Measurements from ENCODE around the gene LRFN4. TPM values are rescaled to one million over a fixed set of nuclear protein-coding genes. Genes with fewer than 3 reads are reported as not detected.

Gene LRFN4
- total RNA-seq, 1 experiment from 2014 or later: 70.3 TPM

DNA sequence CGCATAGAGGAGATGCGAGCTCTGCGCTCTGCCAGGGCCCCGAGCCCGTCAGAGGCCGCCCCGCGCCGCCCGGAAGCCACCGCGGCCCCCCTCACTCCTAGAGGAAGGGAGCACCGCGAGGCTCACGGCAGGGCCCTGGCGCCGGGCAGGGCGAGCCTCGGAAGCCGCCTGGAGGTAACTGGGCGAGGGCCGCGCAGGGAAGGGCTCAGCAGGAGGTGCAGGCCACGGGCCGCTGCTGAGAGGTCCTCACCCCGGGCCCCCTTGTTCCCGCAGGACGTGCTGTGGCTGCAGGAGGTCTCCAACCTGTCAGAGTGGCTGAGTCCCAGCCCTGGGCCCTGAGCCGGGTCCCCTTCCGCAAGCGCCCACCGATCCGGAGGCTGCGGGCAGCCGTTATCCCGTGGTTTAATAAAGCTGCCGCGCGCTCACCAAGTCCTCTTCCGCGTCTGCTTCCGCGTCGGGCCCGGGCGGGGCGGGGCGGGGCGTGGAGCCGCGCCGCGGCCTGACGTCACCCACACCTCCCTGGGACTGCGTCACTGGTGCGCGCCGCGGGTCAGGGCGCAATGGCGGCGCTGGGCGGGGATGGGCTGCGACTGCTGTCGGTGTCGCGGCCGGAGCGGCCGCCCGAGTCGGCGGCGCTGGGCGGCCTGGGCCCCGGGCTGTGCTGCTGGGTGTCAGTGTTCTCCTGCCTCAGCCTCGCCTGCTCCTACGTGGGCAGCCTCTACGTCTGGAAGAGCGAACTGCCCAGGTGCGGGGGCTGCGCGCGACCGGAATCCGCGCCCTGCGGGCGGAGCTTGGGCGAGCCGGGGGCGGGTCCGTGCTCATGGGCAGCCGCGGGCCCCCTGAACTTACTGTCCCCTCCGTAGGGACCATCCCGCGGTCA, 13.7 kb upstream of the LRFN4 start, which contains the start of gene RCE1 (continued):
- TF ChIP-seq, protein P1, sequence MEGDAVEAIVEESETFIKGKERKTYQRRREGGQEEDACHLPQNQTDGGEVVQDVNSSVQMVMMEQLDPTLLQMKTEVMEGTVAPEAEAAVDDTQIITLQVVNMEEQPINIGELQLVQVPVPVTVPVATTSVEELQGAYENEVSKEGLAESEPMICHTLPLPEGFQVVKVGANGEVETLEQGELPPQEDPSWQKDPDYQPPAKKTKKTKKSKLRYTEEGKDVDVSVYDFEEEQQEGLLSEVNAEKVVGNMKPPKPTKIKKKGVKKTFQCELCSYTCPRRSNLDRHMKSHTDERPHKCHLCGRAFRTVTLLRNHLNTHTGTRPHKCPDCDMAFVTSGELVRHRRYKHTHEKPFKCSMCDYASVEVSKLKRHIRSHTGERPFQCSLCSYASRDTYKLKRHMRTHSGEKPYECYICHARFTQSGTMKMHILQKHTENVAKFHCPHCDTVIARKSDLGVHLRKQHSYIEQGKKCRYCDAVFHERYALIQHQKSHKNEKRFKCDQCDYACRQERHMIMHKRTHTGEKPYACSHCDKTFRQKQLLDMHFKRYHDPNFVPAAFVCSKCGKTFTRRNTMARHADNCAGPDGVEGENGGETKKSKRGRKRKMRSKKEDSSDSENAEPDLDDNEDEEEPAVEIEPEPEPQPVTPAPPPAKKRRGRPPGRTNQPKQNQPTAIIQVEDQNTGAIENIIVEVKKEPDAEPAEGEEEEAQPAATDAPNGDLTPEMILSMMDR (IDR thresholded peaks at IDR 0.05): no peak
- TF ChIP-seq KAT7 (CRISPR knock-in tag; IDR thresholded peaks at IDR 0.05; ENCODE audit: borderline replicate concordance): peak; percentile 97; the same call in 1 of the 2 replicates
- TF ChIP-seq, protein P2, sequence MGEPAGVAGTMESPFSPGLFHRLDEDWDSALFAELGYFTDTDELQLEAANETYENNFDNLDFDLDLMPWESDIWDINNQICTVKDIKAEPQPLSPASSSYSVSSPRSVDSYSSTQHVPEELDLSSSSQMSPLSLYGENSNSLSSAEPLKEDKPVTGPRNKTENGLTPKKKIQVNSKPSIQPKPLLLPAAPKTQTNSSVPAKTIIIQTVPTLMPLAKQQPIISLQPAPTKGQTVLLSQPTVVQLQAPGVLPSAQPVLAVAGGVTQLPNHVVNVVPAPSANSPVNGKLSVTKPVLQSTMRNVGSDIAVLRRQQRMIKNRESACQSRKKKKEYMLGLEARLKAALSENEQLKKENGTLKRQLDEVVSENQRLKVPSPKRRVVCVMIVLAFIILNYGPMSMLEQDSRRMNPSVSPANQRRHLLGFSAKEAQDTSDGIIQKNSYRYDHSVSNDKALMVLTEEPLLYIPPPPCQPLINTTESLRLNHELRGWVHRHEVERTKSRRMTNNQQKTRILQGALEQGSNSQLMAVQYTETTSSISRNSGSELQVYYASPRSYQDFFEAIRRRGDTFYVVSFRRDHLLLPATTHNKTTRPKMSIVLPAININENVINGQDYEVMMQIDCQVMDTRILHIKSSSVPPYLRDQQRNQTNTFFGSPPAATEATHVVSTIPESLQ (CRISPR knock-in tag; IDR thresholded peaks at IDR 0.05): no peak
- peak; percentile 73 for TF ChIP-seq MAX (CRISPR knock-in tag; IDR thresholded peaks at IDR 0.05)
- TF ChIP-seq RORB (CRISPR knock-in tag; IDR thresholded peaks at IDR 0.05): no peak
- TF ChIP-seq GRHL2 (CRISPR knock-in tag; IDR thresholded peaks at IDR 0.05; ENCODE audit: insufficient replicate concordance, severe bottlenecking): no peak
- TF ChIP-seq, protein P3, sequence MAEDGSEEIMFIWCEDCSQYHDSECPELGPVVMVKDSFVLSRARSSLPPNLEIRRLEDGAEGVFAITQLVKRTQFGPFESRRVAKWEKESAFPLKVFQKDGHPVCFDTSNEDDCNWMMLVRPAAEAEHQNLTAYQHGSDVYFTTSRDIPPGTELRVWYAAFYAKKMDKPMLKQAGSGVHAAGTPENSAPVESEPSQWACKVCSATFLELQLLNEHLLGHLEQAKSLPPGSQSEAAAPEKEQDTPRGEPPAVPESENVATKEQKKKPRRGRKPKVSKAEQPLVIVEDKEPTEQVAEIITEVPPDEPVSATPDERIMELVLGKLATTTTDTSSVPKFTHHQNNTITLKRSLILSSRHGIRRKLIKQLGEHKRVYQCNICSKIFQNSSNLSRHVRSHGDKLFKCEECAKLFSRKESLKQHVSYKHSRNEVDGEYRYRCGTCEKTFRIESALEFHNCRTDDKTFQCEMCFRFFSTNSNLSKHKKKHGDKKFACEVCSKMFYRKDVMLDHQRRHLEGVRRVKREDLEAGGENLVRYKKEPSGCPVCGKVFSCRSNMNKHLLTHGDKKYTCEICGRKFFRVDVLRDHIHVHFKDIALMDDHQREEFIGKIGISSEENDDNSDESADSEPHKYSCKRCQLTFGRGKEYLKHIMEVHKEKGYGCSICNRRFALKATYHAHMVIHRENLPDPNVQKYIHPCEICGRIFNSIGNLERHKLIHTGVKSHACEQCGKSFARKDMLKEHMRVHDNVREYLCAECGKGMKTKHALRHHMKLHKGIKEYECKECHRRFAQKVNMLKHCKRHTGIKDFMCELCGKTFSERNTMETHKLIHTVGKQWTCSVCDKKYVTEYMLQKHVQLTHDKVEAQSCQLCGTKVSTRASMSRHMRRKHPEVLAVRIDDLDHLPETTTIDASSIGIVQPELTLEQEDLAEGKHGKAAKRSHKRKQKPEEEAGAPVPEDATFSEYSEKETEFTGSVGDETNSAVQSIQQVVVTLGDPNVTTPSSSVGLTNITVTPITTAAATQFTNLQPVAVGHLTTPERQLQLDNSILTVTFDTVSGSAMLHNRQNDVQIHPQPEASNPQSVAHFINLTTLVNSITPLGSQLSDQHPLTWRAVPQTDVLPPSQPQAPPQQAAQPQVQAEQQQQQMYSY (CRISPR knock-in tag; IDR thresholded peaks at IDR 0.05): no peak
- peak; percentile 91 for TF ChIP-seq ETV6 (CRISPR knock-in tag; IDR thresholded peaks at IDR 0.05)
- TF ChIP-seq ESRRA (CRISPR knock-in tag; IDR thresholded peaks at IDR 0.05; ENCODE audit: borderline replicate concordance): peak; percentile 84; the same call in 1 of the 2 replicates
- peak; percentile 84; the same call in 1 of the 2 replicates for TF ChIP-seq TP53 (CRISPR knock-in tag; IDR thresholded peaks at IDR 0.05)
- no peak for TF ChIP-seq ZNF121 (CRISPR knock-in tag; IDR thresholded peaks at IDR 0.05)
- TF ChIP-seq, protein P4, sequence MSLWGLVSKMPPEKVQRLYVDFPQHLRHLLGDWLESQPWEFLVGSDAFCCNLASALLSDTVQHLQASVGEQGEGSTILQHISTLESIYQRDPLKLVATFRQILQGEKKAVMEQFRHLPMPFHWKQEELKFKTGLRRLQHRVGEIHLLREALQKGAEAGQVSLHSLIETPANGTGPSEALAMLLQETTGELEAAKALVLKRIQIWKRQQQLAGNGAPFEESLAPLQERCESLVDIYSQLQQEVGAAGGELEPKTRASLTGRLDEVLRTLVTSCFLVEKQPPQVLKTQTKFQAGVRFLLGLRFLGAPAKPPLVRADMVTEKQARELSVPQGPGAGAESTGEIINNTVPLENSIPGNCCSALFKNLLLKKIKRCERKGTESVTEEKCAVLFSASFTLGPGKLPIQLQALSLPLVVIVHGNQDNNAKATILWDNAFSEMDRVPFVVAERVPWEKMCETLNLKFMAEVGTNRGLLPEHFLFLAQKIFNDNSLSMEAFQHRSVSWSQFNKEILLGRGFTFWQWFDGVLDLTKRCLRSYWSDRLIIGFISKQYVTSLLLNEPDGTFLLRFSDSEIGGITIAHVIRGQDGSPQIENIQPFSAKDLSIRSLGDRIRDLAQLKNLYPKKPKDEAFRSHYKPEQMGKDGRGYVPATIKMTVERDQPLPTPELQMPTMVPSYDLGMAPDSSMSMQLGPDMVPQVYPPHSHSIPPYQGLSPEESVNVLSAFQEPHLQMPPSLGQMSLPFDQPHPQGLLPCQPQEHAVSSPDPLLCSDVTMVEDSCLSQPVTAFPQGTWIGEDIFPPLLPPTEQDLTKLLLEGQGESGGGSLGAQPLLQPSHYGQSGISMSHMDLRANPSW (CRISPR knock-in tag; conservative IDR thresholded peaks at IDR 0.05; ENCODE audit: low read depth): no peak
- TF ChIP-seq IRF2 (CRISPR knock-in tag; IDR thresholded peaks at IDR 0.05; ENCODE audit: borderline replicate concordance, low read depth): no peak
- TF ChIP-seq ZNF396 (CRISPR knock-in tag; IDR thresholded peaks at IDR 0.05; ENCODE audit: borderline replicate concordance): no peak
- no peak for TF ChIP-seq SMAD3 (CRISPR knock-in tag; IDR thresholded peaks at IDR 0.05; ENCODE audit: borderline replicate concordance)
- TF ChIP-seq, protein P5, sequence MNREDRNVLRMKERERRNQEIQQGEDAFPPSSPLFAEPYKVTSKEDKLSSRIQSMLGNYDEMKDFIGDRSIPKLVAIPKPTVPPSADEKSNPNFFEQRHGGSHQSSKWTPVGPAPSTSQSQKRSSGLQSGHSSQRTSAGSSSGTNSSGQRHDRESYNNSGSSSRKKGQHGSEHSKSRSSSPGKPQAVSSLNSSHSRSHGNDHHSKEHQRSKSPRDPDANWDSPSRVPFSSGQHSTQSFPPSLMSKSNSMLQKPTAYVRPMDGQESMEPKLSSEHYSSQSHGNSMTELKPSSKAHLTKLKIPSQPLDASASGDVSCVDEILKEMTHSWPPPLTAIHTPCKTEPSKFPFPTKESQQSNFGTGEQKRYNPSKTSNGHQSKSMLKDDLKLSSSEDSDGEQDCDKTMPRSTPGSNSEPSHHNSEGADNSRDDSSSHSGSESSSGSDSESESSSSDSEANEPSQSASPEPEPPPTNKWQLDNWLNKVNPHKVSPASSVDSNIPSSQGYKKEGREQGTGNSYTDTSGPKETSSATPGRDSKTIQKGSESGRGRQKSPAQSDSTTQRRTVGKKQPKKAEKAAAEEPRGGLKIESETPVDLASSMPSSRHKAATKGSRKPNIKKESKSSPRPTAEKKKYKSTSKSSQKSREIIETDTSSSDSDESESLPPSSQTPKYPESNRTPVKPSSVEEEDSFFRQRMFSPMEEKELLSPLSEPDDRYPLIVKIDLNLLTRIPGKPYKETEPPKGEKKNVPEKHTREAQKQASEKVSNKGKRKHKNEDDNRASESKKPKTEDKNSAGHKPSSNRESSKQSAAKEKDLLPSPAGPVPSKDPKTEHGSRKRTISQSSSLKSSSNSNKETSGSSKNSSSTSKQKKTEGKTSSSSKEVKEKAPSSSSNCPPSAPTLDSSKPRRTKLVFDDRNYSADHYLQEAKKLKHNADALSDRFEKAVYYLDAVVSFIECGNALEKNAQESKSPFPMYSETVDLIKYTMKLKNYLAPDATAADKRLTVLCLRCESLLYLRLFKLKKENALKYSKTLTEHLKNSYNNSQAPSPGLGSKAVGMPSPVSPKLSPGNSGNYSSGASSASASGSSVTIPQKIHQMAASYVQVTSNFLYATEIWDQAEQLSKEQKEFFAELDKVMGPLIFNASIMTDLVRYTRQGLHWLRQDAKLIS (CRISPR knock-in tag; IDR thresholded peaks at IDR 0.05; ENCODE audit: borderline replicate concordance): no peak
- no peak; the same call in 1 of the 2 replicates for TF ChIP-seq JUN (CRISPR knock-in tag; IDR thresholded peaks at IDR 0.05)
- peak; percentile 71; the same call in 1 of the 2 replicates for TF ChIP-seq NFE2L1 (CRISPR knock-in tag; IDR thresholded peaks at IDR 0.05)
- peak; percentile 99 for TF ChIP-seq CREM (CRISPR knock-in tag; IDR thresholded peaks at IDR 0.05)
- no peak for TF ChIP-seq ZNF219 (CRISPR knock-in tag; IDR thresholded peaks at IDR 0.05; ENCODE audit: borderline replicate concordance)
- no peak for TF ChIP-seq GTF2I (CRISPR knock-in tag; conservative IDR thresholded peaks at IDR 0.05)
- TF ChIP-seq, protein P6, sequence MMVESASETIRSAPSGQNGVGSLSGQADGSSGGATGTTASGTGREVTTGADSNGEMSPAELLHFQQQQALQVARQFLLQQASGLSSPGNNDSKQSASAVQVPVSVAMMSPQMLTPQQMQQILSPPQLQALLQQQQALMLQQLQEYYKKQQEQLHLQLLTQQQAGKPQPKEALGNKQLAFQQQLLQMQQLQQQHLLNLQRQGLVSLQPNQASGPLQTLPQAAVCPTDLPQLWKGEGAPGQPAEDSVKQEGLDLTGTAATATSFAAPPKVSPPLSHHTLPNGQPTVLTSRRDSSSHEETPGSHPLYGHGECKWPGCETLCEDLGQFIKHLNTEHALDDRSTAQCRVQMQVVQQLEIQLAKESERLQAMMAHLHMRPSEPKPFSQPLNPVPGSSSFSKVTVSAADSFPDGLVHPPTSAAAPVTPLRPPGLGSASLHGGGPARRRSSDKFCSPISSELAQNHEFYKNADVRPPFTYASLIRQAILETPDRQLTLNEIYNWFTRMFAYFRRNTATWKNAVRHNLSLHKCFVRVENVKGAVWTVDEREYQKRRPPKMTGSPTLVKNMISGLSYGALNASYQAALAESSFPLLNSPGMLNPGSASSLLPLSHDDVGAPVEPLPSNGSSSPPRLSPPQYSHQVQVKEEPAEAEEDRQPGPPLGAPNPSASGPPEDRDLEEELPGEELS (CRISPR knock-in tag; IDR thresholded peaks at IDR 0.05): peak; percentile 75; the same call in 1 of the 2 replicates

Data from WTC11 (cell line).